ENCODE results near the gene SLC6A3.

SLC6A3 gene

GRCh38 chr5:1435369-1435768 is 9.9 kb downstream of the SLC6A3 start:
- no peaks in the 10 kb centered on the region for H3K36me3 ChIP-seq (ENCODE audit: control insufficient read depth in 1 of 2, insufficient read depth in 2 of 2, low read length in 2 of 2)
- no peak overlapping the region for H3K27ac ChIP-seq (ENCODE audit: low read depth, low read length)
- peaks cover 0 to 2% of the 10 kb centered on the region in 2 donors for H3K9me3 ChIP-seq (ENCODE audit: control insufficient read depth in 1 of 2, low read length in 2 of 2)
- H3K9ac ChIP-seq (ENCODE audit: low read depth in 1 of 2, low read length in 2 of 2), result no peak overlapping the region
- peaks cover 5 to 10% of the 10 kb centered on the region in 2 donors for H3K4me1 ChIP-seq (ENCODE audit: control insufficient read depth in 1 of 2, insufficient read depth in 2 of 2, low read length in 2 of 2)
- no peak overlapping the region for H3K4me3 ChIP-seq (ENCODE audit: low read depth in 1 of 2, low read length in 2 of 2)
- peaks cover 0 to 2% of the 10 kb centered on the region in 2 donors for H3K27me3 ChIP-seq (ENCODE audit: control insufficient read depth in 1 of 2, insufficient read depth in 2 of 2, low read length in 2 of 2)

DNA sequence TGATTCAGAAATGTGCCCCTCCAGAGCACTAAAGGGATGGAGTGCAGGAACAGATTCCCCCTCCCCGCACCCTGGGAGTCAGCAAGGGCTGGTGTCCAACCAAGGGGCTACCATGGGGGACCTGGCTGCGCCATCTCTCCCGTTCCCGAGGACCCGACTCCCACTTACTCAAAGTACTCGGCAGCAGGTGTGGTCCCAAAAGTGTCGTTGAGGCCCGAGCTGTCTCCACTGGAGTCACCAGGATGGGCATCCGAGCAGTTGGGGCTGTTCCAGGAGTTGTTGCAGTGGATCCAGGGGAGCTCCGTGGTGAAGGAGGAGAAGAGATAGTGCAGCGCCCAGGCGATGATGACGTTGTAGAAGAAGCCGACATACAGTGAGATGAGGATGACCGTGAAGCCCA is 12.9 kb downstream of the SLC6A3 start:
- Histone ChIP-seq H3K9ac (ENCODE audit: low read depth in 1 of 2, low read length in 2 of 2) (no peak overlapping the region), H3K4me1 (ENCODE audit: control insufficient read depth in 1 of 2, insufficient read depth in 2 of 2, low read length in 2 of 2) (peaks cover 2% of the 10 kb centered on the region in 2 donors), H3K36me3 (ENCODE audit: control insufficient read depth in 1 of 2, insufficient read depth in 2 of 2, low read length in 2 of 2) (no peaks in the 10 kb centered on the region), H3K9me3 (ENCODE audit: control insufficient read depth in 1 of 2, low read length in 2 of 2) (peaks cover 17% of the 10 kb centered on the region in 2 donors), H3K4me3 (ENCODE audit: low read depth in 1 of 2, low read length in 2 of 2) (no peak overlapping the region), H3K27me3 (ENCODE audit: control insufficient read depth in 1 of 2, insufficient read depth in 2 of 2, low read length in 2 of 2) (no peaks in the 10 kb centered on the region), H3K27ac (ENCODE audit: low read depth, low read length) (no peak overlapping the region)

- peaks cover 17% of the 10 kb centered on the region in 2 donors for H3K9me3 ChIP-seq (ENCODE audit: control insufficient read depth in 1 of 2, low read length in 2 of 2)
- H3K9ac ChIP-seq (ENCODE audit: low read depth in 1 of 2, low read length in 2 of 2), result no peak overlapping the region
- no peaks in the 10 kb centered on the region for H3K36me3 ChIP-seq (ENCODE audit: control insufficient read depth in 1 of 2, insufficient read depth in 2 of 2, low read length in 2 of 2)
- H3K27me3 ChIP-seq (ENCODE audit: control insufficient read depth in 1 of 2, insufficient read depth in 2 of 2, low read length in 2 of 2), result no peaks in the 10 kb centered on the region
- H3K4me1 ChIP-seq (ENCODE audit: control insufficient read depth in 1 of 2, insufficient read depth in 2 of 2, low read length in 2 of 2), result no peaks in the 10 kb centered on the region
- no peak overlapping the region for H3K27ac ChIP-seq (ENCODE audit: low read depth, low read length)
- H3K4me3 ChIP-seq (ENCODE audit: low read depth in 1 of 2, low read length in 2 of 2), result no peak overlapping the region
These were observed 13.3 kb downstream of the SLC6A3 start for GRCh38 chr5:1431896-1432295.

- peaks cover 19 to 21% of the 10 kb centered on the region in 2 donors for H3K9me3 ChIP-seq (ENCODE audit: control insufficient read depth in 1 of 2, low read length in 2 of 2)
- no peaks in the 10 kb centered on the region for H3K36me3 ChIP-seq (ENCODE audit: control insufficient read depth in 1 of 2, insufficient read depth in 2 of 2, low read length in 2 of 2)
- no peak overlapping the region for H3K4me3 ChIP-seq (ENCODE audit: low read depth in 1 of 2, low read length in 2 of 2)
- H3K27me3 ChIP-seq (ENCODE audit: control insufficient read depth in 1 of 2, insufficient read depth in 2 of 2, low read length in 2 of 2), result no peaks in the 10 kb centered on the region
- H3K4me1 ChIP-seq (ENCODE audit: control insufficient read depth in 1 of 2, insufficient read depth in 2 of 2, low read length in 2 of 2), result no peaks in the 10 kb centered on the region
- no peak overlapping the region for H3K27ac ChIP-seq (ENCODE audit: low read depth, low read length)
- no peak overlapping the region for H3K9ac ChIP-seq (ENCODE audit: low read depth in 1 of 2, low read length in 2 of 2)
These were observed 14.0 kb downstream of the SLC6A3 start for GRCh38 chr5:1431021-1431811.

- Histone ChIP-seq H3K4me1 (ENCODE audit: control insufficient read depth in 1 of 2, insufficient read depth in 2 of 2, low read length in 2 of 2) (no peaks in the 10 kb centered on the region), H3K27me3 (ENCODE audit: control insufficient read depth in 1 of 2, insufficient read depth in 2 of 2, low read length in 2 of 2) (no peaks in the 10 kb centered on the region), H3K36me3 (ENCODE audit: control insufficient read depth in 1 of 2, insufficient read depth in 2 of 2, low read length in 2 of 2) (no peaks in the 10 kb centered on the region), H3K4me3 (ENCODE audit: low read depth in 1 of 2, low read length in 2 of 2) (no peak overlapping the region), H3K27ac (ENCODE audit: low read depth, low read length) (no peak overlapping the region), H3K9ac (ENCODE audit: low read depth in 1 of 2, low read length in 2 of 2) (no peak overlapping the region), H3K9me3 (ENCODE audit: control insufficient read depth in 1 of 2, low read length in 2 of 2) (peaks cover 19 to 21% of the 10 kb centered on the region in 2 donors)
These were observed 15.0 kb downstream of the SLC6A3 start for GRCh38 chr5:1430121-1430795.

GRCh38 chr5:1429496-1429895 is 15.7 kb downstream of the SLC6A3 start:
- Histone ChIP-seq H3K27me3 (ENCODE audit: control insufficient read depth in 1 of 2, insufficient read depth in 2 of 2, low read length in 2 of 2) (no peaks in the 10 kb centered on the region), H3K4me1 (ENCODE audit: control insufficient read depth in 1 of 2, insufficient read depth in 2 of 2, low read length in 2 of 2) (no peaks in the 10 kb centered on the region), H3K4me3 (ENCODE audit: low read depth in 1 of 2, low read length in 2 of 2) (no peak overlapping the region), H3K9me3 (ENCODE audit: control insufficient read depth in 1 of 2, low read length in 2 of 2) (peaks cover 19 to 21% of the 10 kb centered on the region in 2 donors), H3K9ac (ENCODE audit: low read depth in 1 of 2, low read length in 2 of 2) (no peak overlapping the region), H3K36me3 (ENCODE audit: control insufficient read depth in 1 of 2, insufficient read depth in 2 of 2, low read length in 2 of 2) (no peaks in the 10 kb centered on the region), H3K27ac (ENCODE audit: low read depth, low read length) (no peak overlapping the region)

GRCh38 chr5:1429066-1429465 is 16.2 kb downstream of the SLC6A3 start:
- Histone ChIP-seq H3K9ac (ENCODE audit: low read depth in 1 of 2, low read length in 2 of 2) (no peak overlapping the region), H3K27me3 (ENCODE audit: control insufficient read depth in 1 of 2, insufficient read depth in 2 of 2, low read length in 2 of 2) (no peaks in the 10 kb centered on the region), H3K4me3 (ENCODE audit: low read depth in 1 of 2, low read length in 2 of 2) (no peak overlapping the region), H3K36me3 (ENCODE audit: control insufficient read depth in 1 of 2, insufficient read depth in 2 of 2, low read length in 2 of 2) (no peaks in the 10 kb centered on the region), H3K9me3 (ENCODE audit: control insufficient read depth in 1 of 2, low read length in 2 of 2) (peaks cover 19 to 21% of the 10 kb centered on the region in 2 donors), H3K27ac (ENCODE audit: low read depth, low read length) (no peak overlapping the region), H3K4me1 (ENCODE audit: control insufficient read depth in 1 of 2, insufficient read depth in 2 of 2, low read length in 2 of 2) (no peaks in the 10 kb centered on the region)

- Histone ChIP-seq H3K9ac (ENCODE audit: low read depth in 1 of 2, low read length in 2 of 2) (no peak overlapping the region), H3K9me3 (ENCODE audit: control insufficient read depth in 1 of 2, low read length in 2 of 2) (peaks cover 19 to 21% of the 10 kb centered on the region in 2 donors), H3K4me3 (ENCODE audit: low read depth in 1 of 2, low read length in 2 of 2) (no peak overlapping the region), H3K36me3 (ENCODE audit: control insufficient read depth in 1 of 2, insufficient read depth in 2 of 2, low read length in 2 of 2) (no peaks in the 10 kb centered on the region), H3K27me3 (ENCODE audit: control insufficient read depth in 1 of 2, insufficient read depth in 2 of 2, low read length in 2 of 2) (no peaks in the 10 kb centered on the region), H3K27ac (ENCODE audit: low read depth, low read length) (no peak overlapping the region), H3K4me1 (ENCODE audit: control insufficient read depth in 1 of 2, insufficient read depth in 2 of 2, low read length in 2 of 2) (no peaks in the 10 kb centered on the region)
These were observed 17.1 kb downstream of the SLC6A3 start for GRCh38 chr5:1428107-1428506.

DNA sequence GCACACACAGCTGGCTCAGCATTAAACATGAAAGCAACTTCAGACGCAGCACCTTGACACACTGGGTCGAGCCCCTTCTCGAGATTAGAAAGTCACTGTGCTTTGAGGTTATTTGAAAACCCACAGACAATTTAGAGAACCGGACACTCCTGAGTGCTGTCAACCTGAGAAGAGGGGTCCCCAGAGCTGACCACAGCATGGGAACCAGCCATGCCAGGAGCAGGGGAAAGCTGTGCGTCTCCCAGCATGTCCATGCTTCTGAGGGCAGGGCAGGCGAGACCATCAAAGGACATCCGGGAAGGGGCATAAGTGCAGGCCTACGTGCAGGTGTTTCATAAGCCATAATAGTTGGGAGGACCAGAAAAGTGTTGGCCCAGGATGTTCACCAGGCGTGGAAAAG is 20.5 kb downstream of the SLC6A3 start:
- Histone ChIP-seq H3K9me3 (ENCODE audit: control insufficient read depth in 1 of 2, low read length in 2 of 2) (peaks cover 16 to 19% of the 10 kb centered on the region in 2 donors), H3K4me1 (ENCODE audit: control insufficient read depth in 1 of 2, insufficient read depth in 2 of 2, low read length in 2 of 2) (no peaks in the 10 kb centered on the region), H3K36me3 (ENCODE audit: control insufficient read depth in 1 of 2, insufficient read depth in 2 of 2, low read length in 2 of 2) (no peaks in the 10 kb centered on the region), H3K27me3 (ENCODE audit: control insufficient read depth in 1 of 2, insufficient read depth in 2 of 2, low read length in 2 of 2) (no peaks in the 10 kb centered on the region), H3K27ac (ENCODE audit: low read depth, low read length) (no peak overlapping the region), H3K9ac (ENCODE audit: low read depth in 1 of 2, low read length in 2 of 2) (no peak overlapping the region), H3K4me3 (ENCODE audit: low read depth in 1 of 2, low read length in 2 of 2) (no peak overlapping the region)

- H3K9me3 ChIP-seq (ENCODE audit: control insufficient read depth in 1 of 2, low read length in 2 of 2), result peaks cover 13 to 17% of the 10 kb centered on the region in 2 donors
- H3K27me3 ChIP-seq (ENCODE audit: control insufficient read depth in 1 of 2, insufficient read depth in 2 of 2, low read length in 2 of 2), result no peaks in the 10 kb centered on the region
- no peaks in the 10 kb centered on the region for H3K36me3 ChIP-seq (ENCODE audit: control insufficient read depth in 1 of 2, insufficient read depth in 2 of 2, low read length in 2 of 2)
These were observed 21.2 kb downstream of the SLC6A3 start for GRCh38 chr5:1423901-1424603.

More at GRCh38 chr5:1423901-1424603, 21.2 kb downstream of the SLC6A3 start:
- Histone ChIP-seq H3K9ac (ENCODE audit: low read depth in 1 of 2, low read length in 2 of 2) (no peak overlapping the region), H3K27ac (ENCODE audit: low read depth, low read length) (no peak overlapping the region), H3K4me1 (ENCODE audit: control insufficient read depth in 1 of 2, insufficient read depth in 2 of 2, low read length in 2 of 2) (no peaks in the 10 kb centered on the region), H3K4me3 (ENCODE audit: low read depth in 1 of 2, low read length in 2 of 2) (no peak overlapping the region)
